ENCODE data around the gene CGB3.

- TF ChIP-seq CTCF (conservative IDR thresholded peaks at IDR 0.05 in 1 of 2, IDR thresholded peaks at IDR 0.05 in 1 of 2; ENCODE audit: extremely low read depth in 1 of 2, insufficient read depth in 1 of 2, low read depth in 1 of 2, low read length in 2 of 2) (no peak), EZH2 (IDR thresholded peaks at IDR 0.05; ENCODE audit: borderline replicate concordance, low read length) (no peak)
Observed at GRCh38 chr19:48987323-48987722, 36.8 kb downstream of the CGB3 start.
